Activated CD4-positive, alpha-beta T cell treated with anti-CD3 and anti-CD28 coated beads, Interleukin-2, amount 50 U/mL, for 24 hours (primary cell): ENCODE measurements around the gene ALAS1.

Source experiments
- DNase-seq, 2 donors: peaks; one replicate each; pipeline ENCODE4 v3.0.0-alpha.2; 2020; ENCODE audit warnings: low read depth in 1 of 2, low spot score in 1 of 2

Gene ALAS1

DNA sequence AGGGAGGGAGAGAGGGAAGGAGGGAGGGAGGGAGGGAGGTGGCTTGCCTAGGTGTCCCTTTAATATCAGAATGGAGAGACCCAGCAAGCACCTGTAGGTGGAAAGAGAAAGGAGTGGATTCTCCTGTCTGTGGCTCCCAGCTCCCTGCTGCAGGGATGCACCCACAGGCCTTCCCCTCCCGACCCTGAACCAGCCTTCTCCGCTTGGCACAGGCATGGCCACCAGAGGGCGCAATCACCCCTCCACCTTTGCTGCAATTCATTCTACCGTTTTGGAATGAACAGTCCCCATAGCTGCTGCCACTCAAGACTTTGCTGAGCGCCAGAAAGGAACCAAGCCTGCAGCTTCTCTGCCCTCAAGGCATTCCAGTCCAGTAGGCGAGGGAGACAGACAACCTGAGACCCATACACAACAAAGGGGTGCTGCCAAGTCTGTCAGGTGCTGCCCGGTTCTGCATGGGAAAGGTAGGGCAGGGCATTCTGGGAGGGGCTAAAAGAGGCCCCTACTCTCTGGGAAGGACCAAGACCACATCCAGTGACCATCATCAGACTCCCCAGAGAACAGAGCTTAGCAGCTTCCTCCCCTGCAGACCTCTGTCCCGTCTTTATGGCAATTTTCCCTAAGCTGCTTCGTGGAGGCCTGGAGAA lies 22.5 kb downstream of the ALAS1 start:
- peak; percentile 85 to 87 for DNase-seq

DNA sequence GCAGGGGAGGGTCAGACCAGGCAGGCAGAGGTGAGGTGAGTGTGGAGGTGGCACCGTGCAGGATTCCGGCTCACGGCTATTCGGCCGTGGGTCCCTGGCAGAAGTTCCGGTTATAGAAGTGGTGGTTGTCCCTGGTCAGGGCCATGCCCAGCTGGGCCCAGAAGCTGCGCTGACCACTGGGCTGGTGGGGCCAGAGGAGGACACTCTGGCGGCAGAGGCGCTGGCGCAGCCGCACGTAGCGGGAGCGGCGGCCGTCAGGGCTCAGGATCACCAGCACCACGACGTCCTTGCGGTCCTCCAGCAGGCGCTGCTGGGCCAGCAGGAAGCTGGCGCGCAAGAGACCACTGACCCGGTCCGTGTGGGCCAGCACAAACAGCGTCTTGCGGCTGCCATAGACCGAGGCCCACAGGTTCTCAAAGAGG lies 23.2 kb downstream of the ALAS1 start:
- DNase-seq = no peak

DNA sequence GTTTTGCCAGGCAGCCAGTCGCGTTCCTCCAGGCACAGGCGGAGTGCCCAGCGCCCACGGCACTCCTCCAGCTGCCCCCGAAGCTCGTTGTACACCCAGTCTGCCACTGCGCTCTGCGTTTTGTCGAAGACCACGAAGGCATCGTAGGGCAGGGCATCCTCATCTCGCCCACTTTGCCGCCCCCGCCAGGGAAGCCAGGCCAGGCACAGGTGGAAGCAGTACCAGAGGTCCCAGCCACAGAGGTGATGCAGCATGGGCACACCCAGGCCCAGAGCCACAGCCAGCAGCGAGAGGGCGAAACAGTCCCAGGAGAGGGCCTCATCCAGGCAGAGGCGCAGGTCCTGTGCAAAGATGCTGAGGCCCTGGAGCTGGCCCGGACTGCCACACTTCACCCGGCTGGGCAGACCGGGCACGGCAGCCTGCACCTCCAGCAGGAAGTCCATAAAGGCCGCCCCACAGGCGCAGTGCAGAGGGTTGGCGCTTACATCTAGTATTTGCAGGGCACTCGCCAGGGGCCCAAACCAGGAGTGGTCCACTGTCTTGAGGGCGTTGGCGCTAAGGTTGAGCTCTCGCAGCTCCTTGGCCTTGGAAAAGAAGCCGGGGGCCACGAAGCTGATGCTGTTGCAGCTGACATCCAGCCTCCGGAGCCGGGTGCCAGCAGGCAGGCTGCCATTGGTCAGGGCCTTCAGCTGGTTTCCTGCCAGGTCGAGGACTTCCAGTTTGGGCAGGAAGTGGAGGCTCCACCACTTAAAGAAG lies 23.8 kb downstream of the ALAS1 start:
- DNase-seq = no peak

DNA sequence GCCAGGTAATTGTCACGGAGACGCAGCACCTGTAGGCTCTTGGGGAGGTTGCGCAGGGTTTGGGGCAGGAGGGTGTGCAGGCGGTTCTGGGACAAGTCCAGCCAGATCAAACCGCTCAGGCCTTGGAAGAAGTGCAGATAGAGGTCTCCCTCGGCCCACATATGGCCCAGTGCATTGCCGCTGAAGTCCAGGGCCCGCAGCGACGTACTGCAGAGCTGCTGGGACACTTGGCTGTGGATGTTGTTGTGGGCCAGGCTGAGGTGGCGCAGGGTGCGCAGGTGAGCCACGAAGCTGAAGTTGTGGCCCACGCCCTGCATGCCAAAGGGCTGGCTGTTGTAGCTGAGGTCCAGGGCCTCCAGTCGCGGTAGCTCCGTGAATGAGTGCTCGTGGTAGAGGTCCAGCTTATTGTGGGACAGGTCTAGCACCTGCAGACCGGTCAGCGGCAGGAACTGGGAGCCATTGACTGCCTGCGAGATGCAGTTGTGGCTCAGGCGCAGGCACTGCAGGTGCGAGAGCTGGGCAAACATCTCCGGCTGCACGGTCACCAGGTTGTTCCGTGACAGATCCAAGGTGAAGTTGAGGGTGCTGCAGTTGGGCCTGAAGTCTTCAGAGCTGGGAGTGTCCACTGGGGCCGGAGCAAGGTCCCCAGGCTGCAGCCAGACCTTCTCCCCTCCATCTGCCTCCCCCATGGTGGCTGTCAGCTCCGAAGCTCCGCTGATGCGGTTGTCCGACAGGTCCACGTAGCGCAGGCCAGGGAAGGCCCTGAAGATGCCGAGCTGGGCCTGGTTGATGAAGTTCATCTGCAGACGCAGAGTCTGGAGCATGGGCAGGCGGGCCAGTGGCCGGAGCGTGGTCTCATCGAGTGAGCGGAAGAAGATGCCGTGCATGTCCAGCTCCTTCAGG lies 24.6 kb downstream of the ALAS1 start:
- no peak for DNase-seq

DNA sequence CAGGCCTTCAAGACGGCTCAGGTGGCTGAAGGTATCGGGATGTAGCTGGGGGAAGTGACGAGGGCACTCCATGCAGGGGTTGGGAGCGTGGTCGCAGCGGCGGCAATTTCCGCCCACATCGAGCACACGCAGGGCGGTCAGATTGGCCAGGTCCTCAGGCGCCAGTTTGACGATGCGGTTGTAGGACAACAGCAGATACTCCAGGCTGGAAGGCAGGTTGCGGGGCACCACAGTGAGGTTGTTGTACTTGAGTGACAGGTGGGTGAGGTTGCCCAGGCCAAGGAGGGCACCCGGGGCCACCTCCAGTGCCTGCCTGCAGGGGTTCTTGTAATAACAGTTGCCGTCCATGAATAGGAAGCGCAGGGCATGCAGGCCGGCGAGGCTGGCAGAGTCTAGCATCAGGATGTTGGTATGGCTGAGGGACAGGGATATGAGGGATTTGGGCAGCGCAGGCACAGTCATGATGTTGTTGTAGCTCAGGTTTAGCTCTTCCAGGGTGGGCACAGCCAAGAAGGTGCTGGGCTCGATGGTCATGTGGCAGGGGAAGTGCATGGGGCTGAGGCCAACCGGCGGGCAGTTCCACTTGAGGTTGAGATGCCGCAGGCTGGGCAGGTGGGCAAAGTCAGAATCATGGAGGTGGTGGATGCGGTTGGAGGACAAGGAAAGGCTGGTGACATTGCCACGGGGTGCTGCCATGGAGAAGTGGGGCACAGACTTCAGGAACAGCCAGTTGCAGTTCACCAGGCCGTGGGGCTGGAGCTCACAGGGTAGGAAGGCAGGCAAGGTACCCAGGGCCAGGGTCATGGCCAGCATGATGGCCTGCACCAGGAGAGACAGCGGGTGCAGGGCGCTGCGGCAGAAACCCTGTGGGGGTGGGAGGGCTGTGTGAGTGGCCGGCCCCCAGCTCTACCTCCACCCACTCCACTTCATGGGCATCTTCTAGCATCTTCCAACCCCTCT lies 25.8 kb downstream of the ALAS1 start:
- no peak for DNase-seq

DNA sequence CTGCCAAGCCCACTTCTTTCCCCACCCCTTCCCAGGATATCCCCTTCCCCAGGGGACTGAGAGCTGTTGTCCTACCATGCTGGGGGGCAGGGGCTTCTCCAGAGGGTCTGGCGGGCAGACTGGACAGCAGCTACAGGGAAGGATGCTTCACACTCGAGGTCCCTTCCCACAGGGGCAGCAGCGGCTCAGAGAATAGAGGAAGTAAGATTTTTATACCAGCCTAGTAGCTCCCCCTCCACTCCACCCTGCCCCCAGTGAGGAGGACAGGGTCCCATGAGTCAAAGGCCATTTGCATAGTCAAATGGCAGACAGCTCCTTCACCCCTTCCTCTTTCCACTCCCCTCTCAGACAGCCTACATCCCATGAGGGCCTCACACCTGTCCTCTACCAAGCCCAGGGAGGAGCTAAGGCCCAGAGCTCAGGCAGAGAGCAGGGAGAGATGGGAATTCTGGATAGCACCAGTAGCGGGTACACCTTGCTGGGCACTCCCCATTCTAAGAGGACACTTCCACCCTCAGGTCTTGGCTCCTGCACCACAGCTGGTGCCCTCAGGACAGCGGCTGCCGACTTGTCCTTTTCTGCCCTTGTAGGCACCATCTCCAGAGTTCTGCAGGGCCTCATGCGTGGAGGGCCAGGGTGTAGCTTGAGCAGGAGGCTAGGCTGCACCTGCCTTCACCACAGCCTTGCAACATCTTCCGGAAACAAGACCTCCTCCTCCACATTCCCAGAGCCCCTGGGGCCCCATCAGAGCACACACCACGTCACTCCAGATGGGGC lies 27.7 kb downstream of the ALAS1 start, which contains the start of gene TLR9:
TLR9 (minus strand) TSS at position 194 of the 777 bp plus-strand sequence; CDS start at position 78, 116 bp downstream.
- DNase-seq = no peak

DNA sequence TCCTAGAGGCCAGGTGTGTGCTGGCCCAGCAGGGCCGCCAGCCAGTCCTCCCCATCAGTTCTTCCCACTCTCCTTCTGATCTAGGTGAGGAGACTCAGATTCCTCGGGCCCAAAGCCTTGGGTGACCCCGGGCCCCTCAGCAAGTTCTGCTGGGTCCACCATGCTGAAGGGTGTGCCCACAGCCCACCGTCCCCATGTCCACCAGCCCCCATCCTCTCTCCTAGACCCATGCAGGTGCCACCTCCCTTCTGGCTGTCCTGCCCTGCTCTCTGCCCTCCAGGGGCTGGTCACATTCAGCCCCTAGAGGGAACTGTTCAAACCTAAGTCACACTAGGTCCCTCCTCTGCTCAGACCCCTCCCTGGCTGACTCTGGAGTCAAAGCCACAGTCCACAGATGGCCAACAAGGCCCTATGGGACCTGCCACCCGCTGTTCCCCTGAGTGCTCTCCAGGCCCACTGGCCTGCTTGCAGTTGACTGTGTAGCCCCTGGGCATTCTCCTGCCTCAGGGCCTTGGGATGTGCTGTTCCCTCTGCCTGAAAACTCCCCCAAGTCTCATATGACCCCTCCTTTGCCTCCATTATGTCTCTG lies 28.4 kb downstream of the ALAS1 start:
- no peak for DNase-seq

DNA sequence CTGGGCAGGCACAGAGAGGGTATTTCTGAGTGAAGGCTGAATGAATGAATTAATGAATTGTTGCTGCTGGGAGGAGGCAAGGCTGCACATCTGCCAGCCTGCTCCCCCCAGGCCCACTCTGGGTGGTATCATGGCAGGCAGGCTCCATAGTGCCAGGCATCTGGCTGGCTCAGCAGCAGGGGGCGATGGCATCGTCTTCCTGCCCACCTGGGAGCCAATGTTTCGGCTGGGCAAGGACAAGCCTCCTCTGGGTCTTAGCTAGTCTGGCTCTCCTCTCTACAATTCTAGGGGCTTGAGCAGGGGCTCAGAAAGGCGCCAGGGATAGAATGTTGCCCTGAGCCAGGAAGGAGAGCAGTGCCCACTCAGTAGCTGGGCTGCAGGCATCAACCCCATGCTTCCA lies 29.2 kb downstream of the ALAS1 start:
- no peak for DNase-seq

DNA sequence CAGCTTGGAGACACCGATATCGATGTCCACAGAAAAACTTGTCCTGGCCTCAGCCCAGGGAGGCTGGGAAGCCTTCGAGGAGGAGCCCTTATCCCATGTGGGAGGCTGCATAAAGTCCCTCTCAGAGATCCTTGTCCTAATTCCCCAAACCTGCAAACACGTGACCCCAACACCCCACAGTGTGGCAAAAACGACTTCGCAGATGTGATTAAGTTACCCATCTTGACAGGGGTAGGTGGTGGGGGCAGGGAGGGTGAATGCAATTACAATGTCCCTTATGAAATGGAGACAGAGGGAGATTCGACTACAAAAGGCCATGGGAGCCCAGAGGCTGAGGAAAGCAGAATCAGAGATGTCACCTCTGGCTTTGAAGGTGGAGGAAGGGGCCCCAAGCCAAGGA lies 29.8 kb downstream of the ALAS1 start:
- DNase-seq = no peak

DNA sequence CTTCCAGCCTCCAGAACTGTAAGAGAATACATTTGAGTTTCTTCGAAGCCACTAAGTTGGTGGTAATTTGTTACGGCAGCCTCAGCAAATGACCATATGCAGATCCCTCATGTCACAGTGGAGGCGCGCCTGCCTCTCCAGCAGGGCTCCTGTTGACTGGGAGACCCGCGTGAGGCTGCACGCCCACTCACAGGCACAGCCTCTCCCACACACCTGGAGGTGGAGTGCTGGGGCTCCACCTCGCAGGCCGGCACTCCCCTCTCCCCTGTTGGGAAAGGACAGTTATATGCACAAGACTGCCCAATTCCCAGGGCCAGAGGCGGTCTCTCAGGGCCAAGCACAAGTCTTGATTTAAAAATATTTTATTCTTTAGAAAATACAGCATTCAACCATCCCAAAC lies 30.3 kb downstream of the ALAS1 start:
- DNase-seq = no peak

DNA sequence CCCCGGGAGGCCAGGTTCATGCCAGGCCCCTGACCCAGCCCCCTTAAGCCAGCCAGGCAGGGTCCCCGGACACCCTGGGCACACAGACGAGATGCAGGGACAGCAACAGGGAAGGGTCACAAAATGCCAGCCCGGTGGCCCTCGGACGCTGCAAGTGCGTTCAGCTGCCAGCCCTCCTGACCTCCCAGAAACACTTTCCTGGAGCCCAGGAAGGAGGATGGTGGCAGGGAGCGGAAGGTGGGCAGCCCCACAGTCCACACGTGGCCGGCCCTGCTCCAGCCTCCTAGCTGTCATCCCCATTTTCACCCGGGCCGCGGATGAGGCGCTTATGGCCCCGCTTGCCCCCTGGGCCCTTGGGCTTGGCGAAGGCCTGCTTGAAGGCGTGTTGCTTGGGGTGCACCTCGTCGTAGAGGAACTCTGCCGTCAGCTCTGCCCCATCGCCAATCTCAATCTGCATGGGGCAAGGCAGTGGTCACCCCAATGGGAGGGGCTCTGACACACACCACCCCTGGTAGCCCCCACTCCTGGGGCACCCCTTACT lies 30.9 kb downstream of the ALAS1 start:
- DNase-seq = no peak

DNA sequence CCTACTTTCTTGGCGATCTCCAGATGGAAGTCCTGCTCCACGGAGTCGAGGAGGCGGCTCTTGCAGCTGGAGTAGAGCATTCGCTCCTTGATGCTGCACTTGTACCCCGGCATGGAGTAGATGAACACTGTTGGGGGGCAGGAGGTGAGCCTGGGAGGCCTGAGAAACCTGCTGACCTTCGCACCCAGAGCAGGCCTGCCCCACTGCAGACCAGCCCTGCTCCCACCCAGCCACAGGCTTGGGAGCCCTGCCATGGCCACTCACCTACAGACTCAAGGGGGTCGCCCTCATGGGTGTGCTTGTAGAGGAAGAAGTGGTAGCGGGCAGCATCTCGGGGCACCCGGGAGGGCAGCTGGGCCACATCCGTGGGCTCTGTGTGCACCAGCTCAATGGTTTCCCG lies 31.7 kb downstream of the ALAS1 start:
- no peak for DNase-seq

DNA sequence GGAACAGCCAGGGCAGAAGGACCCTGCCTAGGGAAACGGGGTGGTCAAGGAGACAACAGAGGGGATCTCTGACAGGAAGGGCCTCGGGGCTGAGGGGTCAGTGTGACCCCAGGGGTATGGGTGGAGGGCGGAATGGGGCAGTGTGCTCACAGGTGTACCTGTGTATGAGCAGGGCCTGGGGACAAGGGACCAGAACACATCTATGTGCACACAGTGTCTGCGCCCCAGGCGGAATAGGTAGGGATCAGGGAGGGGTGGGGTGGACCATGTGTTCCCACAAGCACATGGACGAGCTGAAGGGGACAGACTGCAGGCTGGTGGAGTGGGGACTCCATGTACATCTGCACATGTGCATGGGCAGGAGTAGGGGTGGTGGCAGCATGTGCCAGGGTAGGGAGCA lies 32.5 kb downstream of the ALAS1 start:
- DNase-seq = no peak

DNA sequence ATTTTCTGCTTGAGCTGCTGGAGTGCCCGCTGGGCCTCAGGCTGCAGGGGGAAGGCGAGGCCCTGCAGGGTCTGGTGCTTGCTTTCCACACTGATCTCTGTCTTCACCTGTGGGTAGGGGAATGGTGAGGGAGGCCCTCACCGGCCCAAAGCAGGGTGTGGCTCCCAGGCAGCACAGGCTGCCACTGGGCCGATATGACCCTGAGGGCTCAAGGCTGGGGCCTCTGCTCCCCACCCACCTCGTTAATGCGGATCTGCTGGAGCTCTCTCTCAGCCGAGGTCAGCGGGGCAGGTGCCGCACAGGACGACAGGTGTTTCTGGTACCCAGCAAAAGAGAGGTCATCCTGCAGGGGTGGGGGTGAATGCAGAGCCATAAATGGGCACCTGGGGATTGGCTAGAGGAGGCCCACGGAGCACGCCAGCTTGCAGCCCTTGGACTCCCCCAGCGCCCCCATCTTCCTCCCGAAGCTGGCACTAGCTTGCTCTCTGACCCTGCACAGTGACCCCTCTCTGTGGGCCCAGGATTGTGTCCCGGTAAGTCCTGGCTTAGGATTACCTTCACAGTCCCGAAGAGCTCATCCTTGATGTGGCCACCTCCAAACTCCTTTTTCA lies 33.0 kb downstream of the ALAS1 start:
- no peak for DNase-seq

DNA sequence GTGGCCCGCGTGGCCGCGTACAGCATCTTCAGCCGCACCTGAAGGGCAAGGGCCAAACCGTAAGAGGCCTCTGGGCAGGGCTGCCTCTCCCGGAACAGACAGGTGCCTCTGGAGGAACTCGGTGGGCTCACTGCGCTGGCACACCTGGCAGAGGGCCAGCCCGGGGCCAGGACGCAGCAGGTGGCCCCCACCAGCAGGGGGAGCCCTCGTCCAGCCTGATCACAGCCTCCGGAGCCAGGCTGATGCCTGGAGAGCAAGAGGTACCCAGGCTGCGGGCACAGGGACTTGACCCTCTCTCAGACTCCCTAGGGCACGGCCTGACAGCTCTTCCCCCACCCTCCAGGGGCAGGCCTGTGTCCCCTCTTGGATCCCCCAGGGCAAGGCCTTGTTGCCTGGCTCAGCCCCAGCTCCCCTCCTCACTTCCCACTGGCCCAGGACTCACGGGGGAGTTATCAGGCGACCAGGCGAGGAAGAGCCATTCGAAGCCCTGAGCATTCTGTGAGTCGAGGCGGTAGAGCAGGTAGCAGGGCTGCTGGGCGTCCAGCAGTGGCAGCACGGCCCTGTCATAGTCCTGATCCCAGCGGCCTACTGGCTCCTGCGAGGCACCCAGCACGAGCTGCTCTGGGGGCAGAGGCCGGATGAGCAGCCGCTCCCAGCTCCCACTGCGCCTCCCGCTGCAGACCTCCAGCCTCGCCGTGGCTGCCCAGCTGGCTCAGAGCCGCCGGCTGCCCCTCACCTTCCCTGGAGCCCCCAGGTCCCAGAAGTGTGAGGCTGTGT lies 33.7 kb downstream of the ALAS1 start:
- peak; percentile 84 to 91 for DNase-seq

DNA sequence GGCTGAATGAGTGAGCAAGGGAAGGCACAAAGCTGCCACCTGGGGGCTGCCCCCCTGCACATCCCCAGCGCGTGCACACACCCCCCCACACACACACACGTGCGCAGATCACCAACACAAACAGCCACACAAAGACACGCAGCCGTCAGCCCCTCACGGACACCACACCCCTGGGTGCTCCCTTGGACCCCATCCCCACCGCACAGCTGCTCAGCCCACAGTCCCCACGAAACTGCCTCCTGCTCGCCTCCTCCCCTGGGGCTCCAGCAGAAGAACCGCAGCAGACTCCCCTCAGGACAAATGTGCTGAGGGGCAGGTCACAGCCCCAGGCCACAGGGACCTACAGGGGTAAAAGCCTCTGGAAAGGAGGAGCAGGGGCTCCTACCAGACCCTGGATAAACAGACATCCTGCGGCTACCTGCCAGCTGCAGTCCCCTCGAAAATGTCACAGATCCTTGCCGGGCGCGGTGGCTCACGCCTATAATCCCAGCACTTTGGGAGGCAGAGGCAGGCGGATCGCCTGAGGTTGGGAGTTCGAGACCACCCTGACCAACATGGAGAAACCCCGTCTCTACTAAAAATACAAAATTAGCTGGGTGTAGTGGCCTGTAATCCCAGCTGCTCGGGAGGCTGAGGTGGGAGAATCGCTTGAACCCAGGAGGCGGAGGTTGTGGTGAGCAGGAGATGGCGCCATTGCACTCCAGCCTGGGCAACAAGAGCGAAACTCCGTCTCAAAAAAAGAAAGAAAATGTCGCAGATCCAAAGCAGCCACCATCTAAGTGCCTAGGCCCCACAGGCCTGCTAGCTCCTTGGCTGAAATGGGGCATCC lies 34.5 kb downstream of the ALAS1 start:
- DNase-seq = no peak

DNA sequence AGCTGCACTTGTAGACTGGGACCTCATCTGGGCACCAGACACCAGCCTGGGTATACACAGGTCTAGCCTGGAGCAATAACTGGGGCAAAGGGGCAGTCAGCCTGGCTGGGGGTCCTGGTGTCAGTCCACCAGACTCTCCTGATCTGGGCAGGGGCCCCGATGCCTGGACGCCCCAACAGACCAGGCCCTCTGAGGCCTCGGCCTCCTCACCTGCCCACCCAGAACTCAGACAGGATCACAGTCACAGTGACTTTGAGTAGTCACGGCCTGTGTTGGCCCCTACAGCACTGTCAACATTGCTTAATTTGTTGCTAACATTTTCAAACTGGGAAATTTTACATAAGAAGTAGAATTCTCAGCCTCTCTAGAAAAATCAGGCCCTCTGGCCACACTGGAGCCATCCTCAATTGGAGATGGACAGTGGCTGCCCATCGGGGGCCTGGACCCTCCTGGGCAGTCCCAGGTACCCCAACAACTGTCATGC lies 35.2 kb downstream of the ALAS1 start:
- no peak for DNase-seq
